HepG2 (cell line): ENCODE results near the gene ATRAID.

Experiments used
- BRCA1 ChIP-seq: sonication (generic); formaldehyde crosslinking; IDR thresholded peaks from 2 replicates; pipeline ENCODE4 v1.4.0; 2020; ENCODE audit warnings: missing genetic modification reagents
- GATAD2A ChIP-seq: IDR thresholded peaks from 2 replicates; pipeline ENCODE4 v1.6.1; 2016
- JUND ChIP-seq: sonication (generic); formaldehyde crosslinking; IDR thresholded peaks from 2 replicates; pipeline ENCODE4 v1.8.0; 2022; ENCODE audit warnings: mild to moderate bottlenecking, missing genetic modification reagents
- NR2F2 ChIP-seq: IDR thresholded peaks from 2 replicates; pipeline ENCODE4 v1.6.1; 2012; ENCODE audit warnings: low read depth, inconsistent platforms, borderline replicate concordance
- POLR2A ChIP-seq, 2 experiments: IDR thresholded peaks; 2 replicates each; pipeline ENCODE4 v1.6.1; 2011; ENCODE audit warnings: low read depth in 2 of 2, low read length in 2 of 2, mild to moderate bottlenecking in 1 of 2, moderate library complexity in 1 of 2; ENCODE audit not compliant: insufficient read depth in 1 of 2
- TAF1 ChIP-seq: sonication (generic); formaldehyde crosslinking; IDR thresholded peaks from 2 replicates; pipeline ENCODE4 v1.4.0; 2020; ENCODE audit warnings: missing genetic modification reagents
- ZNF850 ChIP-seq: sonication (generic); formaldehyde crosslinking; conservative IDR thresholded peaks from 2 replicates; pipeline ENCODE4 v1.9.0; 2021; ENCODE audit warnings: mild to moderate bottlenecking, missing genetic modification reagents

DNA sequence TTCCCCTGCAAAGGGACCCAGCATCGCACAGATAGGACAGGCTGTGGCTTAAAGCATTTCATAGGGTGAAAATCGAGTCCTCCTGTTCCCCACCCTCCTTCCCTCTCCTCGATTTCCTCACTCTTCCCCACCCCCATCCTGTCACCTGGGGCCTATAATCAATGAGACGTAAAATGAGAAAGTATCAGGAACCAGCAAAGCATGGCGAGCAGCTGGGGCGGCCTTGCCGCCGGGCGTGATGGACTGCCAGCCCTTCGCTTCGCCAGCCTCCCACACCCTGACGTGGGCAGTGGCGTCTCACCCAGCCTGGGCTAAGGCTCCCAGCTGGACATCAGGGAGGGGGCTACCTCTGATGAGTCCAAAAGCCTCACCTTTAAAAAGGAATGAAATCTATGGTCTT, 39.9 kb downstream of the ATRAID start:
- TF ChIP-seq GATAD2A (CRISPR knock-in tag) (no peak), TAF1 (CRISPR knock-in tag) (no peak), POLR2A (IDR thresholded peaks at IDR 0.05; ENCODE audit: insufficient read depth in 1 of 2, low read depth in 2 of 2, low read length in 2 of 2) (no peak), ZNF850 (CRISPR knock-in tag) (no peak), BRCA1 (CRISPR knock-in tag) (no peak), NR2F2 (no peak), JUND (CRISPR knock-in tag) (no peak)
